OCI-LY3 (cell line): Measurements from ENCODE around the gene AXIN1.

Experiments
- H2AFZ ChIP-seq: fragments of 200-600, 300-600 bp; shearing (Covaris generic); 2 replicates; pipeline ENCODE4 v1.6.0; 2014; ENCODE audit warnings: antibody characterized with exemption, low read depth, low read length
- H3K27ac ChIP-seq: fragments of 200-600, 300-600 bp; sonication (generic); 2 replicates; pipeline ENCODE4 v1.5.1; 2014; ENCODE audit warnings: mild to moderate bottlenecking, low read length, moderate library complexity, mixed read lengths
- H3K27me3 ChIP-seq: fragments of 200-600, 300-600 bp; sonication (generic); 2 replicates; pipeline ENCODE4 v1.6.1; 2014; ENCODE audit warnings: low read depth, low read length, mixed read lengths
- H3K36me3 ChIP-seq: fragments of 200-600, 300-600 bp; sonication (generic); replicated peaks from 2 replicates; pipeline ENCODE3; 2014; ENCODE audit warnings: low read depth, low read length, mixed read lengths
- H3K4me1 ChIP-seq: fragments of 300-600, 200-600 bp; sonication (generic); 2 replicates; pipeline ENCODE4 v1.6.1; 2014; ENCODE audit warnings: low read length, mixed read lengths
- H3K4me2 ChIP-seq: fragments of 200-600, 300-600 bp; sonication (generic); 2 replicates; pipeline ENCODE4 v1.6.1; 2014; ENCODE audit warnings: low read length, mixed read lengths
- H3K4me3 ChIP-seq: fragments of 300-600, 200-600 bp; sonication (generic); 2 replicates; pipeline ENCODE4 v1.5.1; 2014; ENCODE audit warnings: antibody characterized with exemption, mild to moderate bottlenecking, low read length, moderate library complexity
- H3K79me2 ChIP-seq: fragments of 300-600, 200-600 bp; shearing (Covaris generic); 2 replicates; pipeline ENCODE4 v1.6.1; 2014; ENCODE audit warnings: mild to moderate bottlenecking, low read length, mixed read lengths
- H3K9ac ChIP-seq: fragments of 300-600, 200-600 bp; shearing (Covaris generic); 2 replicates; pipeline ENCODE4 v1.6.0; 2014; ENCODE audit warnings: mild to moderate bottlenecking, low read length, moderate library complexity
- H3K9me3 ChIP-seq: fragments of 200-600, 300-600 bp; shearing (Covaris generic); 2 replicates; pipeline ENCODE4 v1.6.1; 2014; ENCODE audit warnings: low read length, mixed read lengths; ENCODE audit not compliant: insufficient read depth
- H4K20me1 ChIP-seq: fragments of 200-600, 300-600 bp; sonication (generic); 2 replicates; pipeline ENCODE4 v1.6.1; 2016; ENCODE audit warnings: low read length, mixed read lengths; ENCODE audit not compliant: insufficient read depth
- EZH2phosphoT487 ChIP-seq: fragments of 200-600 bp; shearing (Covaris generic); IDR thresholded peaks from 2 replicates; pipeline ENCODE4 v1.6.1; 2018; ENCODE audit warnings: antibody characterized with exemption, mixed run types, low read depth
- TF ChIP-seq, protein P1 (sequence below): fragments of 200-600, 300-600 bp; sonication (generic); IDR thresholded peaks from 2 replicates; pipeline ENCODE4 v1.5.1; 2014; ENCODE audit warnings: antibody characterized with exemption, low read length, low read depth

The AXIN1 gene

DNA sequence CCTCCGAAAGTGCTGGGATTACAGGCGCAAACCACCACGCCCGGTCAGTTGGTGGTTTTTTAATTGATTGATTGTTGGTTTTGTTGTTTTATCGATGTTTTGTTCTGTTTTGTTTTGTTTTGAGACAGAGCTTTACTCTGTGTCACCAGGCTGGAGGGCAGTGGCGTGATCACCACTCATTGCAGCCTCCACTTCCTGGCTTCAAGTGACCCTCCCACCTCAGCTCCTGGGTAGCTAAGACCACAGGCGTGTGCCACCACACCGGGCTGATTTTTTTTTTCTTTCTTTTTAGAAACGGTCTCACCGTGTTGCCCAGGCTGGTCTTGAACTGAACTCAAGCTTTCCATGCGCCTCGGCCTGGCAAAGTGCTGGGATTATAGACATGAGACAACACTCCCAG, 105.5 kb downstream of the AXIN1 start:
- no peak for TF ChIP-seq EZH2phosphoT487
- TF ChIP-seq, protein P1, sequence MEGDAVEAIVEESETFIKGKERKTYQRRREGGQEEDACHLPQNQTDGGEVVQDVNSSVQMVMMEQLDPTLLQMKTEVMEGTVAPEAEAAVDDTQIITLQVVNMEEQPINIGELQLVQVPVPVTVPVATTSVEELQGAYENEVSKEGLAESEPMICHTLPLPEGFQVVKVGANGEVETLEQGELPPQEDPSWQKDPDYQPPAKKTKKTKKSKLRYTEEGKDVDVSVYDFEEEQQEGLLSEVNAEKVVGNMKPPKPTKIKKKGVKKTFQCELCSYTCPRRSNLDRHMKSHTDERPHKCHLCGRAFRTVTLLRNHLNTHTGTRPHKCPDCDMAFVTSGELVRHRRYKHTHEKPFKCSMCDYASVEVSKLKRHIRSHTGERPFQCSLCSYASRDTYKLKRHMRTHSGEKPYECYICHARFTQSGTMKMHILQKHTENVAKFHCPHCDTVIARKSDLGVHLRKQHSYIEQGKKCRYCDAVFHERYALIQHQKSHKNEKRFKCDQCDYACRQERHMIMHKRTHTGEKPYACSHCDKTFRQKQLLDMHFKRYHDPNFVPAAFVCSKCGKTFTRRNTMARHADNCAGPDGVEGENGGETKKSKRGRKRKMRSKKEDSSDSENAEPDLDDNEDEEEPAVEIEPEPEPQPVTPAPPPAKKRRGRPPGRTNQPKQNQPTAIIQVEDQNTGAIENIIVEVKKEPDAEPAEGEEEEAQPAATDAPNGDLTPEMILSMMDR, result no peak
- Histone ChIP-seq H3K27me3 (no peaks in the 10 kb centered on the region), H3K4me2 (no peak overlapping the region), H3K27ac (no peak overlapping the region), H3K9ac (no peak overlapping the region), H3K9me3 (no peaks in the 10 kb centered on the region), H3K36me3 (no peaks in the 10 kb centered on the region), H3K4me3 (no peak overlapping the region), H4K20me1 (no peaks in the 10 kb centered on the region), H3K79me2 (no peaks in the 10 kb centered on the region), H3K4me1 (no peaks in the 10 kb centered on the region), H2AFZ (no peak overlapping the region)

DNA sequence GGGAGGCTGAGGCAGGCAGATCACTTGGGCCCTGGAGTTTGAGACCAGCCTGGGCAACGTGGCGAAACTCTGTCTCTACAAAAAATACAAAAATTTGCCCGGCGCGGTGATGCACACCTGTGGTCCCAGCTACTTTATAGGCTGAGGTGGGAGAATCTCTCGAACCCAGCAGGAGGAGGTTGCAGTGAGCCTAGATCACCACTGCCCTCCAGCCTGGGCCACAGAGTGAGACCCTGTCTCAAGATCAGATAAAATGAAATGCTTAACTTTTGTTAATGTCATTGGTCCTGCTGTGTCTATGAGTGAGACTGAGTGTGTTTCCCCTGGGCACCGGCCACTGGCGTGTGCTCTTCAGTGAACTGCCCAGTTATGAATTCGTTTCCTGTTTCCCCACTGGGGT, 107.4 kb downstream of the AXIN1 start:
- no peak overlapping the region for H3K9ac ChIP-seq
- H3K27me3 ChIP-seq, result no peaks in the 10 kb centered on the region
- no peaks in the 10 kb centered on the region for H3K4me1 ChIP-seq
- H3K36me3 ChIP-seq, result no peaks in the 10 kb centered on the region
- H3K9me3 ChIP-seq, result no peaks in the 10 kb centered on the region
- H3K27ac ChIP-seq, result no peak overlapping the region
- no peak overlapping the region for H3K4me2 ChIP-seq
- no peak overlapping the region for H2AFZ ChIP-seq
- no peaks in the 10 kb centered on the region for H3K79me2 ChIP-seq
- TF ChIP-seq, protein P1, result no peak
- TF ChIP-seq EZH2phosphoT487, result no peak
- H4K20me1 ChIP-seq, result no peaks in the 10 kb centered on the region
- H3K4me3 ChIP-seq, result no peak overlapping the region

DNA sequence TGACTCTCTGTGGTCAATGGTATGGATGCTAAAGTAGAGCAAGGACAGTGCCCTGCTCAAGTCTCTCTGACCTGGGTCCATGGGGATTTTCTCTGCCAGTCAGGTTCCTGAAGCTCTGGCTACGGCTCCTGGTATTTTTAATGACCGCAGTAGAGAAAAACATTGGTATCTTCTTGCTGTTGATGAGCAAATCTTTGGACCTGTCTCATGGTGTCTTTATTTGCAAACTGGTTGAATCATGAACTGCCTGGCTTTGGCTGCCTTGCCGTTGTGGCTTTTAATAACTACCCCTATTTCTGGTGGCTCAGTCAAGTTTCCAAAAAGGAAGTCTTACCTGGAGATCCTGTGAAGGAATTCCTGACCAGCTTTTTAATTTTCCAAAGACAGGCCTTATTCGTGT, 109.2 kb downstream of the AXIN1 start:
- H3K36me3 ChIP-seq, result no peaks in the 10 kb centered on the region
- H3K79me2 ChIP-seq, result no peaks in the 10 kb centered on the region
- H3K27me3 ChIP-seq, result no peaks in the 10 kb centered on the region
- H3K9ac ChIP-seq, result no peak overlapping the region
- peaks cover 8% of the 10 kb centered on the region for H3K4me1 ChIP-seq
- peaks cover 7% of the 10 kb centered on the region; the same call in 1 of the 2 replicates for H4K20me1 ChIP-seq
- H3K27ac ChIP-seq, result no peak overlapping the region
- no peak overlapping the region for H3K4me2 ChIP-seq
- no peak overlapping the region for H3K4me3 ChIP-seq
- no peaks in the 10 kb centered on the region for H3K9me3 ChIP-seq
- H2AFZ ChIP-seq, result no peak overlapping the region
- no peak for TF ChIP-seq EZH2phosphoT487
- TF ChIP-seq, protein P1, result no peak

DNA sequence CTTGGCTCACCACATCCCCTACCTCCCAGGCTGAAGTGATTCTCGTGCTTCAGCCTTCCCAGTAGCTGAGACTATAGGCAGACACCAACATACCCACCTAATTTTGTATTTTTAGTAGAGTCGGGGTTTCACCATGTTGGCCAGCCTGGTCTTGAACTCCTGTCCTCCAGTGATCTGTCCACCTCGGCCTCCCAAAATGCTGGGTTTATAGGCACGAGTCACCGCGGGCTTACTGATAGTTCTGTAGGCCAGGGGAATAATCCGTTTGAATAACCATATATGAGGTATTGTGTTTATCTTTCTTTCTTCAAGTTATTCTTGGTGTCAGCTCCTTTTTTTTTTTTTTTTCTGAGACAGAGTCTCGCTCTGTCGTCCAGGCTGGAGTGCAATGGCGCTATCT, 110.2 kb downstream of the AXIN1 start:
- Histone ChIP-seq H3K27me3 (no peaks in the 10 kb centered on the region), H3K4me2 (no peak overlapping the region), H3K79me2 (no peaks in the 10 kb centered on the region), H2AFZ (no peak overlapping the region), H4K20me1 (peaks cover 7% of the 10 kb centered on the region; the same call in 1 of the 2 replicates), H3K9me3 (no peaks in the 10 kb centered on the region), H3K9ac (no peak overlapping the region), H3K27ac (no peak overlapping the region), H3K36me3 (no peaks in the 10 kb centered on the region), H3K4me3 (no peak overlapping the region), H3K4me1 (peaks cover 8% of the 10 kb centered on the region)
- TF ChIP-seq EZH2phosphoT487, result no peak
- TF ChIP-seq, protein P1, result no peak
